HG03103 (cell line): ENCODE results near the gene CHMP1A.
"Not testable (repeated sequence)": the region's sequence is repeated elsewhere in the genome, so short reads cannot be mapped to it uniquely, and the experiment has no call there.

Source experiments
- ATAC-seq: cut with Tn5 transposase; IDR thresholded peaks from one replicate; pipeline ENCODE4 v1.9.1; 2021; ENCODE audit warnings: low read depth; ENCODE audit not compliant: unreplicated experiment

Gene CHMP1A

GRCh38 chr16:89661215-89661614 lies 3.7 kb upstream of the CHMP1A start:
- no peak for ATAC-seq

GRCh38 chr16:89660146-89660545 lies 2.6 kb upstream of the CHMP1A start:
- ATAC-seq = no peak

GRCh38 chr16:89658221-89658879 lies 842 bp upstream of the CHMP1A start:
- ATAC-seq = no peak

- ATAC-seq = no peak
These were observed 930 bp downstream of the CHMP1A start for GRCh38 chr16:89656435-89657121.

GRCh38 chr16:89655062-89655643 lies 2.4 kb downstream of the CHMP1A start:
- no peak for ATAC-seq

- no peak for ATAC-seq
These were observed 3.7 kb downstream of the CHMP1A start for GRCh38 chr16:89653656-89654295.

- no peak for ATAC-seq
These were observed 5.9 kb downstream of the CHMP1A start for GRCh38 chr16:89651584-89651983.

GRCh38 chr16:89646906-89647305 lies 10.6 kb downstream of the CHMP1A start:
- ATAC-seq = no peak

GRCh38 chr16:89646270-89646669 lies 11.2 kb downstream of the CHMP1A start:
- ATAC-seq = no peak

GRCh38 chr16:89645122-89645521 lies 12.4 kb downstream of the CHMP1A start:
- no peak for ATAC-seq

GRCh38 chr16:89643769-89644300 lies 13.7 kb downstream of the CHMP1A start:
- no peak for ATAC-seq

GRCh38 chr16:89642574-89642973 lies 14.9 kb downstream of the CHMP1A start:
- ATAC-seq = no peak

- ATAC-seq = no peak
These were observed 15.9 kb downstream of the CHMP1A start for GRCh38 chr16:89641458-89642119.

- no peak for ATAC-seq
These were observed 18.1 kb downstream of the CHMP1A start for GRCh38 chr16:89639385-89639784.

- ATAC-seq = no peak
These were observed 19.1 kb downstream of the CHMP1A start for GRCh38 chr16:89638455-89638854.

- no peak for ATAC-seq
These were observed 20.1 kb downstream of the CHMP1A start for GRCh38 chr16:89637379-89637778.

GRCh38 chr16:89636663-89637062 lies 20.8 kb downstream of the CHMP1A start:
- no peak for ATAC-seq

GRCh38 chr16:89634463-89635385 lies 22.8 kb downstream of the CHMP1A start:
- ATAC-seq = not testable (repeated sequence)

- no peak for ATAC-seq
These were observed 24.4 kb downstream of the CHMP1A start for GRCh38 chr16:89633064-89633631.
